ENCODE data around the gene HELT.
"Not testable (repeated sequence)": the region's sequence is repeated elsewhere in the genome, so short reads cannot be mapped to it uniquely, and the experiment has no call there.

HELT gene

DNA sequence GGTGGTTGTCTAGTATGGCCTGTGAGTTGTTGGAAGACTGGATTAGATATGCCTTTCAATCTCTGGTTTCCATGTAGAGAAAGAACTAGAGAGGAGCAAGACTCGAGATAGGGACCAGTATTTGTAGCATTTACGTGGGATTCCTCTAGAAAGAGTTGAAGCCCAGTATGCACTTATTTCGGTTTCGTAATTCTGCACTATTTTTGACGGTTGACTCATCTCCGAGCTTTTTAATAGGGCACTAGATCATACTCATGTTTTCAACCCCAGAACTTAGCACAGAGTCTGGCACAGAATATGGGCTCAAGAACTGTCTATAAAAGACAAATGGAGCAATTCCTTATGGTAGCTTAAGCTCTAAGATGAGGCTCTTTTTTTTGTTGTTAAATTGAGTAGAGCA, 15.7 kb downstream of the HELT start:
- FAIRE-seq (no peak), DNase-seq (ENCODE audit: insufficient read length, low spot score) (no peak)

DNA sequence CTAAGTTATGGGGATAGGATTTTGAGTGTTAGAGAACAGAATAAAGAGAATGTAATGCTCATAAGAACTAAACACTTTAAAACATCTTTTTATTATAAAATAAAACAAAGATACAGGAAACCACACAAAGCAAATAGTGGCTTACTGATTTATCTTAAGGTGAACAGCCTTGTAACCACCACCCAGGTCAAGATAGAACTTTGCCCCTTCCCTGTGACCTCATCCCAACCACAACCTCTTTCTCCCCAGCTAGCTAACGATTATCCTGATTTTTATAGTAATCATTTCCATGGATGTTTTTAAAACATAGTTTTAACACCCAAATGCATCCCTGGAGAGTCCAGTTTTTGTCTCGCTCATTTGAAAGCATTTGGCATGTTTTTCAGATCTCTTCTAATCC, 17.0 kb downstream of the HELT start:
- DNase-seq (ENCODE audit: insufficient read length, low spot score) = no peak
- FAIRE-seq = no peak

DNA sequence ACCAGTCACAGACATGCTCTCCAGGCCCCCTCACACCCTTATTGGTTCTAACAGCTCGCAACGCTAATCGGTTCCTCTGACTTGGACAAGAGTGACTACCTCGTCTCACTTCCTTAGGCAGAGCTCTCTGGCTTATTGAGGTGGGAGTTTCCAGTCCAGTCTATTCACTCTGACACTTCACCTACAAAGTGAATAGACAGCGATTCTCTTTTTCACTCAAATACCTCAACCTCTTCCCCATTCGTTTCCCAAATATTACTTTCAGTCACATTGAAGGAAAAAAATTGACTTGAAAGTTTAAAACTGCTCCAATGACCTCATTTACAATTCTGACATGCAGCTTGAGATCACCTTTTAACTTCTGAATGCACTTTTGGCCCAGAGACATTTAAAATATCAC, 17.7 kb downstream of the HELT start:
- DNase-seq (ENCODE audit: insufficient read length, low spot score) (no peak), FAIRE-seq (no peak)

DNA sequence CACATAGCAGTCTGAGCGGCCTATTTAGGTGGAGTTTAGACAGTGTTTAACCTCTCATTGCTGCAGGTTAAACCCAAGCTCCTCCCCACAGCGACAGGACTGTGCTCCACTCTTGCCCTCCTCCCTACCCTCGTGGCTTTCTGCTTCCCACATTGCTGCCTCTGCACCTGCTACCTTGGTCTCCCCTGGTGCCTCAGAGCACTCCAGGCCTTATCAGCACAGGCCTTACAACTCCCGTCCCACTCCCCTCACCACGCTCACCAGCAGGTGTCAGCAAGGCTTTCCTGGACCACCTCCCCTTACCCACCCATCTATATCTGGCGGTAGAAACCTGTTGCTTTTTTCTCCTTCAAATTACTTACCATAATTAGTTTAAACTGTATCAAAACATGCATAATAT, 18.6 kb downstream of the HELT start:
- DNase-seq (ENCODE audit: insufficient read length, low spot score) = no peak

DNA sequence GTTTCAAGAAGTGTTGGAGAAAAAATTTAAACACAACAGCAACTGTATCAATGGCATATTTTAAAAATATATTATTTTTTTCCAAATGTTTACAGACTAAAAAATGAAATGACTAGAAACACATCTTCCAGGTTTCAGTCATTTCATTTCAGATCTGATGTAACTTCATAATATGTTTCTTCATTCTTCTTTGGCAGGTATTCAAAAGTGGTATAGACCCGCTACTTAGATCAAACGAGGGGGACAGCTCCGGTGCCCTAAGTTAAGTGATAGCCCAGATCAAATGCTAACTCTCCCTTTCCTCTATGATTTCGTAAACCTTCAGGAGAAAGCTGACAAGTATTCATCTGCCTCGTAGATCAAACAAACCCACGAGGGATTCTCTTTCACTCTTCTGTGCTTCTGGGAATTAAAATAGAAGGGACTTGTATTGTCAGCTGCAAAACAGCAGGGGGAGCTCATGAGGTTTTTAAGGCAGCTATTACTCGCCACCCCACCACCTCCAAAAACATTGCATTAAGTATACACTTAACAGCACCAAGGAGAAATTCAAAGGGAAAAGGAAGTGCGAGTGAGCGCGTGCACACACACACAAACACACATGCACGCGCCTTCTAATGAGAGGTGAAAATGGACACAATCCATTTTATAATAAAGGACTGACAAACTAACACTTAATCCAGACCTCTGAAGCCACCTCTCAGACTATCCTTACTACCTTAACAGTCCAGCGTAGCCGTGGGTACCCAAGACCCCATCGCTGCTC, 21.4 kb downstream of the HELT start:
- DNase-seq (ENCODE audit: insufficient read length, low spot score) (peak; percentile 65), FAIRE-seq (peak; percentile 95)

More for the DNA sequence above, 18.6 kb downstream of the HELT start:
- no peak for FAIRE-seq

DNA sequence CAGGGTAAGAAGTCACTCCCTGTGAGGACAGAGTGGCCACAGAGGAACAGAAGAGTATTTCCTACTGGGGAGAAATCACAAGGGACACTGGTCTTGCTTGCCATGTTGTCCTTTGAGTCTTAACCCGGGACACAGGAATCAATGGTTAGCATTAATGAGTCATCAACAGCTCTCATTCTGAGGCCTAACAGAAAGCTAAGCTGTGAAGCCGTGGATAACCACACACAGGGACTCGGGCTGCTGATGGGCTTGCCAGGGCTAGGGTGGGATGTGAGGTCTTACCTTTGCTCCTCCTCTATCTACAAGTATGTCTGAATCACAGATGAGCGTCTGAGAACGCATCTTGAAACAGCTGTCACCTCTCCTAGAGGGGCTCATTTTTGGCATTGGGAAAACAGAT, 22.2 kb downstream of the HELT start:
- no peak for FAIRE-seq

DNA sequence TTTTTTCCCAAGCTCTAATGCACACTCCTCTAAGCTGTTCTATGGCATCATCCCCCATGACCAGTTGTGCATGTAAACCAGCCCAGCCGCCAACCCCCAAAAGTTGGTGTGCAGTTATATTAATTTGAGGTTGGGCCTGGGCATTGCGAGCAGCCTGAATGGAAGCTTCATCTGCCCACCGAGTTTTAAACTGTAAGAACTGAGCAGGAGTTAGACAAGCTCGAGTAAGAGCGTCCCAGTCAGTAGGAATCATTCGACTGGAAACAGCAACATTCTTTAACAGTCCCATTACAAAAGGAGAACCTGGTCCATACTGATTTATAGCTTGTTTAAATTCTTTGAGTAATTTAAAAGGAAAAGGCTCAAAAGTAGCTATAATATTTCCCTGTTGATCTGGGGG, 32.0 kb downstream of the HELT start:
- not testable (repeated sequence) for FAIRE-seq; DNase-seq (ENCODE audit: insufficient read length, low spot score)

More for the DNA sequence above, 22.2 kb downstream of the HELT start:
- no peak for DNase-seq (ENCODE audit: insufficient read length, low spot score)

DNA sequence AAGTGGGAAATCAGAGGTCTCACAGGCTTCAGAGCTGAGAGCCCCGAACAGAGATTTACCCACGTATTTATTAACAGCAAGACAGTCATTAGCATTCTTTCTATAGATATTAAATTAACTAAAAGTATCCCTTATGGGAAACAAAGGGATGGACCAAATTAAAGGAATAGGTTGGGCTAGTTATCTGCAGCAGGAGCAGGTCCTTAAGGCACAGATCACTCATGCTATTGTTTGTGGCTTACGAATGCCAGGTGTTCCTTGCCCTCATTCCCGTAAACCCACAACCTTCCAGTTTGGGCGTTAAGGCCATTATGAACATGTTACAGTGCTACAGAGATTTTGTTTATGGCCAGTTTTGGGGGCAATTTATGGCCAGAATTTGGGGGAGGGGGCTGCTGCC, 33.0 kb downstream of the HELT start:
- not testable (repeated sequence) for DNase-seq (ENCODE audit: insufficient read length, low spot score); FAIRE-seq

DNA sequence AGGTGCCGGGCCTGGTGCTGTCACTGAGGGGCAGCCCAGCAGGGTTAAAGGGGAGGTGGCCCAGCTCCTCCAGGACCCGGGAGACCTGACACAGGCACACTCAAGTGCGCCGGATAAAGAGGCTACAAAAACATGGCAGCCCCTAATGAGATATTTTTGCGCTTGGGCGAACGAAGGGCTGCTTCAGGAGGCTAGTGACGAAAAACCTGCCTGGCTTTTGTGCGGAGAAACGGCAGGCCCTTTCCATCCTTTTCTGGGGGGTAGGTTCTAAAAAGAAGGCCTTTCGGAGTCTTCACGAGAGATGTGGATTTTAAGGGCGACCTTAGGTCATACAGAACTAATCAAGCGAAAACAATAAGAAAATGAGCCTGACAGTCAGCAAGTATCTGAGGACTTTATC, 35.5 kb downstream of the HELT start:
- DNase-seq (ENCODE audit: insufficient read length, low spot score) (no peak), FAIRE-seq (no peak)

DNA sequence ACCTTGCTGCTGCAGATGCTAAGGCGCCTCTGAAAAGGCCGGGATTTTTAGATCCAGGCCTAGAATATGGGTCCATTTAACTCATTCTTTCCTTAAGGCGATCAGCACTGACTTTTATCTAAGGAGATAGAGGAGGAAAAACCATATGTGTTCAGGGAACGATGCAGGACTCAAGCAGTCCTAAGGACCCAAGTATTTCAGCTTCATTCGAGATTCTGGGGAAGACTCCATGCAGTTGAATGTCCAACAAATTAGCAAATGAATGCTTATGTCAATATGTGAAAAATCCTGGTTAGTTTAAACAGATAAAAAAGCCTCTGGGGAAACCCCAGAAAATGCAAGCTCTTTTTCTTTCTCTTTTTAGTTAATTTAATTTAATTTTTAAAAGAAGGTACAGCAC, 36.0 kb downstream of the HELT start:
- DNase-seq (ENCODE audit: insufficient read length, low spot score) (no peak), FAIRE-seq (no peak)

DNA sequence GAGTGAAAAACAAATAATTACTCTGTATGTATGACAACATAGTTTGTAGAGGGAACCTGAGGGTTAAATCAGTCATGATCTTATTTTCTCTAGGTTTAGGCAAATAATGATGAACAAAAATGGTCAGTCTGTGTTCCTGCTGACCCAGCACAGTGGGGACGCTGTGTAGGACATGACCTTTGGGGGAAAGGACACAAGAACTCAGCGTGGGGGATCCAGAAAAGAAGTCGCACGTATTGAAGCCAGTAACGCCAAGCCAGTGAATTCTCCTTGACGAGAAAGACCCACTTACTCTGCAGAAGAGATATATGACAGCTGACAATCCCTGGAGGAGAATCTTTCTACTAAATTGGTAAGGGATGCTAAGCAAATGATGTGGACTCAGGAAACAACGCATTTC, 36.6 kb downstream of the HELT start:
- DNase-seq (ENCODE audit: insufficient read length, low spot score) (no peak), FAIRE-seq (no peak)

DNA sequence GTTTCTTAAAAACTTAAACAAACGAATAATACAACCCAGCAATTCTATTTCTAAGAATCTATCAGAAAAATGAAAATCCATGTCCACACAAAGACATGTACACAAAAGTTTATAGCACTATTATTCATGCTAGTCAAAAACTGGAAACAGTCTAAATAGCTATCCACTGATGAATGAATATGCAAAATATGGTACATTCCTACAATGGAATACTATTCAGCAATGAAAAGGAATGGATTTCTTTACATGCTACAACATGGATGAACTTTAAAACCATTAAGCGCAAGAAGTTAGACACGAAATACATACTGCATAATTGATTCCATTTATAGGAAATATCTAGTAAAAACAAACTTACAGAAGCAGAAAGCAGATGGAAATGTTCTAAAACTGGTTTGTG, 43.3 kb downstream of the HELT start:
- DNase-seq (ENCODE audit: insufficient read length, low spot score) = no peak
- no peak for FAIRE-seq

DNA sequence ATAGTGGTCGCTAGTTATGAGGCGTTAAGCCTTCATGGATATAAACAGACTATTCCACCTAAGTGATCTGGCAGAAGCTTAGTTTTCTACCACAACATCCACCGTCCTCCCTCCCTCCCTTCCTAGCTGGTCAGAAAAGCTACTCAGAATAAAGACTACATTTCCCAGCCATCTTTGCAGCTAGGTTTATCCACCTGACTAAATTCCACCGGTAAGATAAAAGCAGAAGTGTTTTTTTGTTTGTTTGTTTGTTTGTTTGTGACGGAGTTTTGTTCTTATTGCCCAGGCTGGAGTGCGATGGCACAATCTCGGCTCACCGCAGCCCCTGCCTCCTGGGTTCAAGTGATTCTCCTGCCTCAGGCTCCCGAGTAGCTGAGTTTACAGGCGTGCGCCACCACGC, 44.3 kb downstream of the HELT start:
- FAIRE-seq = no peak

DNA sequence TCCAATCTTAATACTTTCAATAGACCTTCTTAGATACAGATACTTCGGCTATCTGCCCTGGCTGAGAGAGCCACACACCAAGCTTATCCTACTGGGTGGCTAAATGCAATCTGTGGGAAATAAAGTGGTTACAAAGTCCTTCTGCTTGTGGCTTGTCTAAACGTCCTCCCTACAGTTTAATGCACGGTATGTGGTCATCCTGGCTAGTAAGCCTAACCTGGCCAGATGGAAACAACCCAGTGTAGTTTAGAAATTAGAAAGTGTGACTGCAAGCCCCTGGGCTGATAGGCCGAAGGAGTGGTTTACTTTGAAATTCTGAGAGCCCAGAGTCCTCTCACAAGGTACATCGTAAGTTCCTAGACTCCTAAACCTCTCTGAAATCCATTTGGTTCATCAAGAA, 47.9 kb downstream of the HELT start:
- DNase-seq (ENCODE audit: insufficient read length, low spot score) (no peak), FAIRE-seq (no peak)

More for the DNA sequence above, 44.3 kb downstream of the HELT start:
- no peak for DNase-seq (ENCODE audit: insufficient read length, low spot score)

DNA sequence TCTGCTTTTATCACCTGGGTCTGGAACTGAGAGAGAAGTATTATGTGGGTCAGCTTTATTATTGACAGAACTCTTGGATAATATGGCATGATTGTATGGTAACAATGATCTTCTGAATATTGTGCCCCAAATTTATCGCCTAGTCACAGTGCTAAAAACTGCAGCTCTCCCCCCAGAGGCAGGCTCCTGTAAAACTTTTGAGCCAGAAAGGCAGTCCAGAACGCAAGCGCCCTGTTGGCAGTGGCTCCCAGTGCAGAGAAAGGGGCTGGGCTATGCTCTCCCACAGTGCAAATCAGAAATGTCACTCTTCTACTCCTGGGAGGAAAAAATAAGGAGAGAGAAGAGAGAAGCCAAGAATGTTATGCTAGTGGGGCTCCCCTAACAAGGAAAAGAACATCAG, 50.5 kb downstream of the HELT start:
- DNase-seq (ENCODE audit: insufficient read length, low spot score) (no peak), FAIRE-seq (no peak)

Data from GM19239 (cell line).